Keratinocyte (primary cell): Measurements from ENCODE around the gene USP31. TPM values are rescaled to one million over a fixed set of nuclear protein-coding genes. Genes with fewer than 3 reads are reported as not detected.

Experiments used
- DNase-seq: peaks from one replicate; pipeline ENCODE4 v3.0.0-alpha.2; 2011; ENCODE audit warnings: low read depth, missing footprints, low spot score
- FAIRE-seq: peaks from 2 replicates; lab custom pipeline; 2011; peaks lifted over from hg19 to GRCh38; lab: Jason Lieb, UNC
- H2AFZ ChIP-seq: 2 replicates; pipeline ENCODE4 v1.6.0; 2012; ENCODE audit warnings: low read length, control low read depth, inconsistent platforms; ENCODE audit not compliant: control insufficient read depth
- H3K27ac ChIP-seq: 2 replicates; pipeline ENCODE4 v1.5.1; 2011; ENCODE audit warnings: low read length; ENCODE audit not compliant: control insufficient read depth, insufficient read depth
- H3K27me3 ChIP-seq: 3 replicates; pipeline ENCODE4 v1.6.0; 2011; ENCODE audit warnings: low read length; ENCODE audit not compliant: control insufficient read depth, insufficient read depth; ENCODE audit errors: extremely low read depth
- H3K36me3 ChIP-seq, 2 experiments: 2 replicates in 1 of 2; 3 replicates in 1 of 2; pipeline ENCODE4 v1.5.1; 2011; ENCODE audit warnings: low read length in 2 of 2, mild to moderate bottlenecking in 1 of 2; ENCODE audit not compliant: control insufficient read depth in 2 of 2, insufficient read depth in 2 of 2; ENCODE audit errors: extremely low read depth in 1 of 2
- H3K4me1 ChIP-seq: 3 replicates; pipeline ENCODE4 v1.5.1; 2011; ENCODE audit warnings: low read length; ENCODE audit not compliant: control insufficient read depth, insufficient read depth; ENCODE audit errors: extremely low read depth
- H3K4me2 ChIP-seq: 3 replicates; pipeline ENCODE4 v1.6.0; 2011; ENCODE audit warnings: low read depth, low read length; ENCODE audit not compliant: control insufficient read depth, insufficient read depth; ENCODE audit errors: extremely low read depth
- H3K4me3 ChIP-seq, 3 experiments: fragments of 200-600 bp in 1 of 3; sonication (generic) in 1 of 3; 2 replicates in 2 of 3; 3 replicates in 1 of 3; pipeline ENCODE4 v1.5.1; 2011 to 2016; ENCODE audit warnings: low read length in 3 of 3, mild to moderate bottlenecking in 3 of 3, control low read depth in 2 of 3, inconsistent platforms in 1 of 3, low read depth in 1 of 3, mixed read lengths in 1 of 3, mixed run types in 1 of 3, moderate library complexity in 1 of 3; ENCODE audit not compliant: control insufficient read depth in 2 of 3, insufficient read depth in 2 of 3; ENCODE audit errors: extremely low read depth in 1 of 3
- H3K79me2 ChIP-seq: 2 replicates; pipeline ENCODE4 v1.6.0; 2012; ENCODE audit warnings: low read length; ENCODE audit not compliant: control insufficient read depth, insufficient read depth
- H3K9ac ChIP-seq: 3 replicates; pipeline ENCODE4 v1.6.0; 2011; ENCODE audit warnings: low read length; ENCODE audit not compliant: control insufficient read depth, insufficient read depth; ENCODE audit errors: extremely low read depth
- H3K9me1 ChIP-seq: 3 replicates; pipeline ENCODE4 v1.6.0; 2011; ENCODE audit warnings: low read length; ENCODE audit not compliant: control insufficient read depth, insufficient read depth; ENCODE audit errors: extremely low read depth
- H3K9me3 ChIP-seq: 2 replicates; pipeline ENCODE4 v1.5.1; 2012; ENCODE audit warnings: low read depth, low read length; ENCODE audit not compliant: control insufficient read depth
- H4K20me1 ChIP-seq: 3 replicates; pipeline ENCODE4 v1.6.0; 2011; ENCODE audit warnings: low read length; ENCODE audit not compliant: control insufficient read depth, insufficient read depth; ENCODE audit errors: extremely low read depth
- CTCF ChIP-seq, 3 experiments: IDR thresholded peaks in 1 of 3; conservative IDR thresholded peaks in 1 of 3; optimal IDR thresholded peaks in 1 of 3; 2 replicates in 2 of 3; 3 replicates in 1 of 3; pipeline versions ENCODE3 to v1.5.1; 2011; ENCODE audit warnings: low read length in 3 of 3, mild to moderate bottlenecking in 3 of 3, moderate library complexity in 2 of 3, control low read depth in 1 of 3, inconsistent platforms in 1 of 3; ENCODE audit not compliant: insufficient read depth in 2 of 3; ENCODE audit errors: extremely low read depth in 1 of 3
- EZH2 ChIP-seq: IDR thresholded peaks from one replicate; pipeline ENCODE4 v1.6.1; 2012; ENCODE audit warnings: inconsistent platforms, mild to moderate bottlenecking, low read length, moderate library complexity
- dilution Hi-C: fragments of 300-500 bp; cut with MboI; formaldehyde crosslinking; loops from one replicate; pipeline ENCODE4 v1.7.0; 2020; ENCODE audit warnings: low sequenced_read_pairs; ENCODE audit not compliant: extremely low pct_ligation_motif_present
- polyA plus RNA-seq, 5 experiments: library from polyadenylated mRNA; depleted of rRNA in 3 of 5; stranded (reverse) in 3 of 5; stranded (forward) in 1 of 5; unstranded in 1 of 5; fragments of >200 nt; gene quantifications; 1 replicate in 1 of 5; 2 replicates in 3 of 5; 3 replicates in 1 of 5; pipeline versions ENCODE4 v1.2.1 to v1.2.3, GENCODE V29; 2011 to 2012; ENCODE audit warnings: missing spikeins in 2 of 5, low read depth in 1 of 5, low replicate concordance in 1 of 5

Gene USP31
- polyA plus RNA-seq, 1 donor (not counting 4 experiments of a cell fraction or from before 2014, with no cell fraction given): 16.3 TPM

DNA sequence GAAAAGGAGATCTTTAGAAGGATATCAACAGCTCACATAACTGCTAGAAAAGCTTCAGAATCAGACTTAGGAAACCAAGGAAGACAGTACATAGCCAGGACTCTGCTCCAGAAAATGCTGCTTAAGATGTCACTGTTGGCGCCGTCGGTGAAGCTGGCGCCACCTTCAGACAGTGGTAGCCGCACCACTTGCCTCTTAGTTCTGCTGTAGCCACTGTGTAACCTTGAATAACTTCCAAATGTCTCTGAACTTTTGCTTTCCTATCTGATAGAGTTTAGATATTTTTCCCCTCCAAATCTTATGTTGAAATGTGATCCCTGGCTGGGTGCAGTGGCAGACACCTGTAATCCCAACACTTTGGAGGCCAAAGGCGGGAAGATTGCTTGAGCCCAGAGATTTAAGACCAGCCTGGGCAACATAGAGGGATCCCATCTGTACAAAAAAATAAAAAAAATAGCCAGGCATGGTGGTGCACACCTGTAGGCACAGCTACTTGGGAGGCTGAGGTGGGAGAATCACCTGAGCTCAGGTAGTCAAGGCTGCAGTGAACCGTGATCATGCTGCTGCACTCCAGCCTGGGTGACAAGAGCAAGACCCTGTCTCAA is 6.3 kb upstream of the USP31 start:
- H3K4me2 ChIP-seq: no peak overlapping the region
- H4K20me1 ChIP-seq: no peaks in the 10 kb centered on the region
- H3K27ac ChIP-seq: no peak overlapping the region
- no peaks in the 10 kb centered on the region for H3K36me3 ChIP-seq
- dilution Hi-C loops: loop anchor here (25.0 kb wide), 1 partner anchor 232 kb away; no protein-coding TSS in a partner anchor
- DNase-seq (no peak), FAIRE-seq (no peak)
- peaks cover 6% of the 10 kb centered on the region for H3K4me1 ChIP-seq
- H3K27me3 ChIP-seq: no peaks in the 10 kb centered on the region
- H2AFZ ChIP-seq: no peak overlapping the region
- no peaks in the 10 kb centered on the region for H3K9me1 ChIP-seq
- H3K9ac ChIP-seq: no peak overlapping the region
- H3K9me3 ChIP-seq: no peaks in the 10 kb centered on the region
- peak in 1 of 3 experiments; percentile 65 for TF ChIP-seq CTCF (optimal IDR thresholded peaks at IDR 0.05 in 1 of 3, IDR thresholded peaks at IDR 0.05 in 1 of 3, conservative IDR thresholded peaks at IDR 0.05 in 1 of 3; ENCODE audit: extremely low read depth in 1 of 3, insufficient read depth in 2 of 3, low read length in 3 of 3)
- no peak for TF ChIP-seq EZH2
- H3K4me3 ChIP-seq: no peak overlapping the region
- no peaks in the 10 kb centered on the region for H3K79me2 ChIP-seq

DNA sequence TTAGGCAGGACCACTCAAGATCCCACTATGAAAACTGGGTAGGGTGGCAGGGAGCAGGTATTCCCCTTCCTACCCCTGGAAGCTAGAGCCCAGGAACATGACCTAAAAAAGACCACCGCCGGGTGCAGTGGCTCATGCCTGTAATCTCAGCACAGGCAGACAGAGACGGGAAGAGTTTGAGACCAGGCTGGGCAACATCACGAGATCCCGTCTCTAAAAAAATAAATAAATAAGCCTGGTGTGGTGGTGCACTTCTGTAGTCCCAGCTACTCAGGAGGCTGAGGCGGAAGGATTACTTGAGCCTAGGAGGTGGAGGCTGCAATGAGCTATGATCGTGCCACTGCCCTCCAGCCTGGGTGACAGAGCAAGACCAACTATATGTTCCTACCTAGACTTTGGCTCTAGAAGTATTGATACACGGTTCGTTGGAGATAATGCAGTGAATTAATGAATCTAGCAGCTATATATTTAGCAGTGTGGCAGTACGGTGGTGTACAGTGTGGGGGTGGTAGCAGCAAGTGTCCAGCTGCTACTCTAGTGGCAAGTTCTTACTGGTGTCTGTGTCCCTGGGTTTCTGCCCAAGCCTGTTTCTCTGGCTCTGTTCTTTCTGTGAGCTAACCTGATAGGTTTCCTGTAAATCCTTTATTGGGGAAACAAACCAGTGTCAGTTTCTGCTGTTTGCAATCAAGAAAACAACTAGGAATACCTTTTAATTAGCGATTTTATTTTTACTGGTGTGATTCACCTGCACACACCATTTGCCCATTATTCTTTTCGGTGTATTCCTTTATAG is 3.3 kb upstream of the USP31 start:
- H3K36me3 ChIP-seq: no peaks in the 10 kb centered on the region
- no peak overlapping the region for H3K27ac ChIP-seq
- DNase-seq: no peak
- TF ChIP-seq CTCF (optimal IDR thresholded peaks at IDR 0.05 in 1 of 3, IDR thresholded peaks at IDR 0.05 in 1 of 3, conservative IDR thresholded peaks at IDR 0.05 in 1 of 3; ENCODE audit: extremely low read depth in 1 of 3, insufficient read depth in 2 of 3, low read length in 3 of 3) (no peak), EZH2 (no peak)
- H3K9me1 ChIP-seq: no peaks in the 10 kb centered on the region
- H4K20me1 ChIP-seq: no peaks in the 10 kb centered on the region
- no peak overlapping the region for H3K9ac ChIP-seq
- dilution Hi-C loops: loop anchor here (25.0 kb wide), 1 partner anchor 235 kb away; no protein-coding TSS in a partner anchor
- peaks cover 10% of the 10 kb centered on the region for H3K79me2 ChIP-seq
- peaks cover 10% of the 10 kb centered on the region for H3K4me1 ChIP-seq
- H3K4me3 ChIP-seq: no peak overlapping the region
- no peaks in the 10 kb centered on the region for H3K9me3 ChIP-seq
- H2AFZ ChIP-seq: no peak overlapping the region
- H3K4me2 ChIP-seq: peak overlapping the region; percentile 2
- FAIRE-seq: no peak
- no peaks in the 10 kb centered on the region for H3K27me3 ChIP-seq
